ENCODE results near the gene IFT57.

The IFT57 gene

GRCh38 chr3:108145578-108145977, 76.6 kb downstream of the IFT57 start:
- H3K9me3 ChIP-seq (ENCODE audit: control insufficient read depth, insufficient read depth, low read depth, low read length): peaks cover 14% of the 10 kb centered on the region; the same call in 1 of the 2 replicates
- H3K36me3 ChIP-seq (ENCODE audit: control insufficient read depth, insufficient read depth, low read length): no peaks in the 10 kb centered on the region
- H3K4me1 ChIP-seq (ENCODE audit: control insufficient read depth, insufficient read depth, low read length): no peaks in the 10 kb centered on the region
- H3K27me3 ChIP-seq (ENCODE audit: control insufficient read depth, insufficient read depth, low read length): no peaks in the 10 kb centered on the region
- no peak overlapping the region for H3K4me3 ChIP-seq (ENCODE audit: low read depth, low read length)
- H3K27ac ChIP-seq (ENCODE audit: low read depth, low read length): no peak overlapping the region
- H3K9ac ChIP-seq (ENCODE audit: low read length): no peak overlapping the region

GRCh38 chr3:108137460-108137814, 84.8 kb downstream of the IFT57 start:
- Histone ChIP-seq H3K4me3 (ENCODE audit: low read depth, low read length) (no peak overlapping the region), H3K27me3 (ENCODE audit: control insufficient read depth, insufficient read depth, low read length) (no peaks in the 10 kb centered on the region), H3K27ac (ENCODE audit: low read depth, low read length) (no peak overlapping the region), H3K4me1 (ENCODE audit: control insufficient read depth, insufficient read depth, low read length) (no peaks in the 10 kb centered on the region), H3K9ac (ENCODE audit: low read length) (no peak overlapping the region), H3K36me3 (ENCODE audit: control insufficient read depth, insufficient read depth, low read length) (no peaks in the 10 kb centered on the region), H3K9me3 (ENCODE audit: control insufficient read depth, insufficient read depth, low read depth, low read length) (no peaks in the 10 kb centered on the region)

GRCh38 chr3:108136561-108137459, 85.4 kb downstream of the IFT57 start:
- Histone ChIP-seq H3K4me1 (ENCODE audit: control insufficient read depth, insufficient read depth, low read length) (no peaks in the 10 kb centered on the region), H3K27ac (ENCODE audit: low read depth, low read length) (no peak overlapping the region), H3K27me3 (ENCODE audit: control insufficient read depth, insufficient read depth, low read length) (no peaks in the 10 kb centered on the region), H3K9me3 (ENCODE audit: control insufficient read depth, insufficient read depth, low read depth, low read length) (no peaks in the 10 kb centered on the region), H3K9ac (ENCODE audit: low read length) (no peak overlapping the region), H3K4me3 (ENCODE audit: low read depth, low read length) (no peak overlapping the region), H3K36me3 (ENCODE audit: control insufficient read depth, insufficient read depth, low read length) (no peaks in the 10 kb centered on the region)

- Histone ChIP-seq H3K9me3 (ENCODE audit: control insufficient read depth, insufficient read depth, low read depth, low read length) (no peaks in the 10 kb centered on the region), H3K36me3 (ENCODE audit: control insufficient read depth, insufficient read depth, low read length) (no peaks in the 10 kb centered on the region), H3K27me3 (ENCODE audit: control insufficient read depth, insufficient read depth, low read length) (no peaks in the 10 kb centered on the region), H3K27ac (ENCODE audit: low read depth, low read length) (no peak overlapping the region), H3K9ac (ENCODE audit: low read length) (no peak overlapping the region), H3K4me3 (ENCODE audit: low read depth, low read length) (no peak overlapping the region), H3K4me1 (ENCODE audit: control insufficient read depth, insufficient read depth, low read length) (no peaks in the 10 kb centered on the region)
These were observed 87.7 kb downstream of the IFT57 start for GRCh38 chr3:108134555-108134880.

GRCh38 chr3:108133858-108134554, 88.2 kb downstream of the IFT57 start:
- H3K27ac ChIP-seq (ENCODE audit: low read depth, low read length): no peak overlapping the region
- no peaks in the 10 kb centered on the region for H3K4me1 ChIP-seq (ENCODE audit: control insufficient read depth, insufficient read depth, low read length)
- H3K36me3 ChIP-seq (ENCODE audit: control insufficient read depth, insufficient read depth, low read length): no peaks in the 10 kb centered on the region
- H3K9ac ChIP-seq (ENCODE audit: low read length): no peak overlapping the region
- no peaks in the 10 kb centered on the region for H3K27me3 ChIP-seq (ENCODE audit: control insufficient read depth, insufficient read depth, low read length)
- H3K4me3 ChIP-seq (ENCODE audit: low read depth, low read length): no peak overlapping the region
- H3K9me3 ChIP-seq (ENCODE audit: control insufficient read depth, insufficient read depth, low read depth, low read length): no peaks in the 10 kb centered on the region

- Histone ChIP-seq H3K27ac (ENCODE audit: low read depth, low read length) (no peak overlapping the region), H3K27me3 (ENCODE audit: control insufficient read depth, insufficient read depth, low read length) (no peaks in the 10 kb centered on the region), H3K36me3 (ENCODE audit: control insufficient read depth, insufficient read depth, low read length) (no peaks in the 10 kb centered on the region), H3K4me1 (ENCODE audit: control insufficient read depth, insufficient read depth, low read length) (no peaks in the 10 kb centered on the region), H3K4me3 (ENCODE audit: low read depth, low read length) (no peak overlapping the region), H3K9ac (ENCODE audit: low read length) (no peak overlapping the region), H3K9me3 (ENCODE audit: control insufficient read depth, insufficient read depth, low read depth, low read length) (no peaks in the 10 kb centered on the region)
These were observed 89.2 kb downstream of the IFT57 start for GRCh38 chr3:108133048-108133369.

GRCh38 chr3:108131475-108132134, 90.6 kb downstream of the IFT57 start:
- no peaks in the 10 kb centered on the region for H3K36me3 ChIP-seq (ENCODE audit: control insufficient read depth, insufficient read depth, low read length)
- no peaks in the 10 kb centered on the region for H3K9me3 ChIP-seq (ENCODE audit: control insufficient read depth, insufficient read depth, low read depth, low read length)
- H3K4me3 ChIP-seq (ENCODE audit: low read depth, low read length): no peak overlapping the region
- no peaks in the 10 kb centered on the region for H3K4me1 ChIP-seq (ENCODE audit: control insufficient read depth, insufficient read depth, low read length)
- H3K27me3 ChIP-seq (ENCODE audit: control insufficient read depth, insufficient read depth, low read length): no peaks in the 10 kb centered on the region
- H3K27ac ChIP-seq (ENCODE audit: low read depth, low read length): no peak overlapping the region
- H3K9ac ChIP-seq (ENCODE audit: low read length): no peak overlapping the region

GRCh38 chr3:108130701-108131474, 91.3 kb downstream of the IFT57 start:
- no peaks in the 10 kb centered on the region for H3K4me1 ChIP-seq (ENCODE audit: control insufficient read depth, insufficient read depth, low read length)
- H3K27me3 ChIP-seq (ENCODE audit: control insufficient read depth, insufficient read depth, low read length): no peaks in the 10 kb centered on the region
- H3K36me3 ChIP-seq (ENCODE audit: control insufficient read depth, insufficient read depth, low read length): no peaks in the 10 kb centered on the region
- no peak overlapping the region for H3K27ac ChIP-seq (ENCODE audit: low read depth, low read length)
- H3K4me3 ChIP-seq (ENCODE audit: low read depth, low read length): no peak overlapping the region
- H3K9me3 ChIP-seq (ENCODE audit: control insufficient read depth, insufficient read depth, low read depth, low read length): no peaks in the 10 kb centered on the region
- H3K9ac ChIP-seq (ENCODE audit: low read length): no peak overlapping the region

GRCh38 chr3:108130236-108130635, 92.0 kb downstream of the IFT57 start:
- Histone ChIP-seq H3K9me3 (ENCODE audit: control insufficient read depth, insufficient read depth, low read depth, low read length) (no peaks in the 10 kb centered on the region), H3K9ac (ENCODE audit: low read length) (no peak overlapping the region), H3K4me3 (ENCODE audit: low read depth, low read length) (no peak overlapping the region), H3K27me3 (ENCODE audit: control insufficient read depth, insufficient read depth, low read length) (no peaks in the 10 kb centered on the region), H3K27ac (ENCODE audit: low read depth, low read length) (no peak overlapping the region), H3K36me3 (ENCODE audit: control insufficient read depth, insufficient read depth, low read length) (no peaks in the 10 kb centered on the region), H3K4me1 (ENCODE audit: control insufficient read depth, insufficient read depth, low read length) (no peaks in the 10 kb centered on the region)

- Histone ChIP-seq H3K9ac (ENCODE audit: low read length) (no peak overlapping the region), H3K27me3 (ENCODE audit: control insufficient read depth, insufficient read depth, low read length) (no peaks in the 10 kb centered on the region), H3K27ac (ENCODE audit: low read depth, low read length) (no peak overlapping the region), H3K4me1 (ENCODE audit: control insufficient read depth, insufficient read depth, low read length) (peaks cover 5% of the 10 kb centered on the region; the same call in 1 of the 2 replicates), H3K9me3 (ENCODE audit: control insufficient read depth, insufficient read depth, low read depth, low read length) (no peaks in the 10 kb centered on the region), H3K36me3 (ENCODE audit: control insufficient read depth, insufficient read depth, low read length) (no peaks in the 10 kb centered on the region), H3K4me3 (ENCODE audit: low read depth, low read length) (no peak overlapping the region)
These were observed 94.8 kb downstream of the IFT57 start for GRCh38 chr3:108127301-108127988.
